T-helper 2 cell treated with Interferon-gamma antibody and Interleukin-4, amounts not matched to agents 100 ng/mL and 5 ng/mL, for 36 hours (primary cell): ENCODE results near the gene GPR183. TPM values are rescaled to one million over a fixed set of nuclear protein-coding genes. Genes with fewer than 3 reads are reported as not detected.

ENCODE experiments used
- intact Hi-C: fragments of 100-400 bp; cut with micrococcal nuclease; formaldehyde crosslinking; loops from one replicate; pipeline ENCODE4 v1.15.1; 2023
- total RNA-seq: library from RNA; stranded (reverse); gene quantifications from 2 replicates; pipeline ENCODE4 v1.2.3, GENCODE V29; 2022

GPR183 gene
- total RNA-seq, 1 donor from 2014 or later, result 69.8 TPM

DNA sequence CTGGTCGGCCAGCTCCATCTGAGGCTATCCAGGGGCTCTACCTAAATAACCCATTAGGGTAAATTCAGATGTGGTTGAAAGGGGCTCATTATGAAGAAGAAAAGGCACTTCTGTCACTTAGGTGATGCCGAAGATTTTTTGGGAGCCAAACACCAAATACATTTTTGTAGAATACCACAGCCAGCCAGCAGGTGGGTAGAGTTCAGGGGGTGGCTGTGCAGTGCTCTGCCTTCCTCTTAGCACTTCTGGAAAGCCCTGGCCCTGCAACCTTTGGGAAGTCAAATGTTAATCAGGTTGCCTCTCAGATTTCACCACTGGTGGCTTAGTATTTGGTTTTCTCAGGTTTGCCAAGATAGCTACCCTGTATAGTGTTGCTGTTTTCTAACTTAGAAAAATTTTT lies 30.5 kb downstream of the GPR183 start:
- intact Hi-C loops, result no loop called here

DNA sequence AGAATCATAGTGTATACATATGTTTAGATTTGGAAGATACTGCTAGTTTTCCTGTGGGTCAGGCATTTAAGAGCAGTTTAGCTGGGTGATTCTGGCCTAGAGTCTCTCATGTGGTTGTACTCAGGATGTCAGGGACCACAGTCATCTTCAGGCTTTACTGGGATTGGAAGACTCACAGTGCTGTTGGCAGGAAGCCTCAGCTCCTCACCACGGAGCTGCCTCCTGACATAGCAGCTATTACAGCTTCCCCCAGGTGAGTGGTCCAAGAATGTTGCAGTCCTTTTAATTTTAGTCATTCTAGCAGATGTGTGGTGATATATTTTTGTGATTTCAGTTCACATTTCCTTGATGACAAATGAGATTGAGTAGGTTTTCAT lies 32.1 kb downstream of the GPR183 start:
- intact Hi-C loops, result no loop called here

DNA sequence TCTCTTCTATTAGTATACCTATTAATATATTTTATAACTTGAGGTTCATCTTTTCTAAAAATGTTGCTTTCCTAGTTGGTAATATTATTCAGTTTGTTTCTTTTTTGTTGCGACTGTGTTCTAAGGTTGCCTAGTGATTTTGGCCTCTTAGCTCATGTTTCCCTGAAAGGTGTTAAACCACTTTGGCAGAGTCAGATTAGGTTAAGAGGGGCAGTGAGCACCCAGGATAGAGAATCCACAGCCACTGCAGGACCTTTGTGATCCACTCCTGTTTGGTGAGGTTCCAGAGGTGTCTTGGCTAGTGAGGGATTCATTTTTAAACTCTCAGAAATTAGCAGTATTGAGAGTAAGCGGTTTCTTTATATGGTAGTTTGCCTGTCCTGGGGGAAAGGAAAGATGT lies 34.1 kb downstream of the GPR183 start:
- intact Hi-C loops, result loop anchor here (5.0 kb wide), 2 partner anchors 34 to 229 kb away; partner anchors contain the start of genes GPR183 and TM9SF2

DNA sequence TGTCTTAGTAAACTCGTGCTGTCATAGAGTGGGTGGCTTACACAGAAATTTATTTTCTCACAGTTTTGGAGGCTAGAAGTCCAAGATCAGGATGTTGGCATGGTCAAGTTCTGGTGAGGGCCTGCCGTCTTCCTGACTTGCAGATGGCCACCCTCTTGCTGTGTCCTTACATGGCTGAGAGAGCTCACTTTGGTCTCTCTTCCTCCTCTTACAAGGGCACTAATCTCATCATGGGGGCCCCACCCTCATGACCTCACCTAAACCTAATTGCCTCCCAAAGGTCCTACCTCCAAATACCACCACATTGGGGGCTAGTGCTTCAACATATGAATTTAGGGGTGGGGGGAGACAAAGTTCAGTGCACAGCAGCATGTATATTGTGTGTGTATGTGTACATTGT lies 34.7 kb downstream of the GPR183 start:
- intact Hi-C loops, result loop anchor here (5.0 kb wide), 2 partner anchors 35 to 230 kb away; partner anchors contain the start of genes GPR183 and TM9SF2

DNA sequence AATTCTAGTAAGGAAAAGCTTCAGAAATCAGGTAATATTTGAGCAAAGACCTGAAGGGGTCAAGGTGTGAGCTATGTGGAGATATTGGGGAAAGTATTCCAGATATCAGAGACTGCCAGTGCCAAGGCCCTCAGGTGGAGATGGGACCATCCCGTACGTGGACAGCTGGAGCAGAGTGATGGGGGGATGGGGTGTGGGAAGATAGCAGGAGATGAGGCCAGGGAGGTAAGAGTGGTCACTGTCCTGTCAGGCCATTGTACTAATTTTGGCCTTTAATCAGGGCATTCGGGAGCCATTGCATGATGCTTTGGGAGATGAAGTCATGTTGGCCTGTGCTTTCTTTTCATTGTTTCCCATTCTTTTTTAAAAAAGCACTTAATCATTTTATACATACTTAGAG lies 36.0 kb downstream of the GPR183 start:
- intact Hi-C loops, result loop anchor here (5.0 kb wide), 2 partner anchors 36 to 231 kb away; partner anchors contain the start of genes GPR183 and TM9SF2

DNA sequence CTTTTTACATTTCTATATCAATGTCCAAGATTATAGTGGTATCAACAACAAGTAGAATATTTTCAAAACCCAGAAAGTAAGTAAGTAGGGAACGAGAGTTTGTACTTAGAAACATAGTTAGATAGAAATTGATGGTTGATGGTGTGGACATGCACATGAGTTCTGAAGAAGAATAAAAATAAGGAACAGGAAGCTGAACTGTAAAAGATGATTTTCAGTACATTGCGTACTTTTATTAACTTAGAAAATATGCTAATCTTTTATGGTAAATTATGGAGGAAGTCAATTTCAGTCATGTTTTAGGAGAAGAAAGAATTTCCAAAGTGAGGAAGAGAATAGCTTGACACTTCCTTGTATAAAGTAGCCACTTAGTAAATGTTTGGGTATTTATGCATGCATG lies 36.7 kb downstream of the GPR183 start:
- intact Hi-C loops, result loop anchor here (5.0 kb wide), 2 partner anchors 37 to 232 kb away; partner anchors contain the start of genes GPR183 and TM9SF2

DNA sequence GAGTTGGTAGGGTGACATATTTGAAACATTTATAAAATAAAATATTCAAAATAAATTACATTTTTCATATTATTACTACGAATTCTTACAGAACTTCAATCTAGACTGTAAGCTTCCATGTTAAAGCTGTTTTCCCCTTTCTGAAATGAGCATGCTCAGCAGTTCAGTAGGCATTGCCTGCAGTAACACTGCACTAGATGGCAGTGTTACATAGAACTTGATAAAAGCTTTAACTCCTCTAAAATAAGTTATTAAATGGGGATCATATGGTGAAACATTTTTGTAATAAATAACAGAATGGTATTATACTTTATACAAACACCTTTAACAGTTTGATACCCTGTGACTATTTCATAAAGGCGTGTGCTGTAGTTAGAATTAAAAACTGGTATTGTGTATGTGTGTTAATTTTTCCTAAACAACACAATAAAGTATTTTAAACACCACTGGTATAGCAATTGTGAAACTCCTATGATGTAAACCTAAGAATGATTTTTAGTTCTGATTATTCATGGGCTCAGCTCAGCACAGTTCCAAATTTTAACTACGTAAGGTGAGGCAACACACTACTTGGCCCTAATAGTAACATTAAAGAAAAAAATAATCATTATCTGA lies 37.5 kb downstream of the GPR183 start:
- intact Hi-C loops, result loop anchor here (1.0 to 5.0 kb wide), 5 partner anchors 38 to 402 kb away; partner anchors contain the start of genes GPR183 and TM9SF2

DNA sequence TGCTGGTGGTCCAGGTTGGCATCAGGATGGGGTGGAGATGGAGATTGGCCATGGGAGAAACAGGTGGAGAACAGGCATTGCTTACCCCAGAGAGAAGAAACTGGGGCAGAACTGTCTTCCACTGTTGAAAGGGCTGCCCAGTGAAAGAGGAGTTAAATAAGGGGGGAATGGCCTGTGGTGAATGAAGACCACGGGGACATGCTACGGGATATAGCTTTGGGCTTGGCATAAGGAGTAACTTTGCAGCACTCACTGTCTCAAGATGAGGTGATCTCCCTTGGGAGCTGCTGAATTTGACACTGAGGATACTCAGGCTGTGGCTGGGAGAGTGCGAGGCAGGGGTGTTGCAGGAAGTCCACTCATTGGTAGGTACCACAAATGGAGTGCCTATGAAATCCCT lies 38.4 kb downstream of the GPR183 start:
- intact Hi-C loops, result loop anchor here (1.0 to 5.0 kb wide), 3 partner anchors 118 to 402 kb away; no protein-coding TSS in a partner anchor

DNA sequence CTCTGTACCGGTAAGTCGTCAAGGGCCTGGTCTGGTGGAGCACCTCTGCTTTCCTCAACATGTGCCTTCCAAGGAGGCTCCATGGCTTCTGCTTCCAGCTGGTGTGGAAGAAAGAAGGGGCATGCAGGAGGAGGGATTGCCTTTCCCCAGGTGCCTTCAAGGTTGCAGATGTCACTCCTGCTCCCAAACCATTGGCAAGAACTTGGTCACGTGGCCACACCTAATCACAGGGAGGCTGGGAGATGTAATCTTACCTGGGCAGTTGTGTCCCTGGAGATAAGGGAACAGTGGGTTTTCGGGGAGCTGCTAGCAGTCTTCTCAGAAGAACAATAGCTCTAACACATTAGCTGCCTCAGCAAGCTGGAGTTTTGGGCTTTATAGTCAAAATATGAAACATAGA lies 39.3 kb downstream of the GPR183 start:
- intact Hi-C loops, result loop anchor here (5.0 kb wide), 1 partner anchor 401 kb away; no protein-coding TSS in a partner anchor

DNA sequence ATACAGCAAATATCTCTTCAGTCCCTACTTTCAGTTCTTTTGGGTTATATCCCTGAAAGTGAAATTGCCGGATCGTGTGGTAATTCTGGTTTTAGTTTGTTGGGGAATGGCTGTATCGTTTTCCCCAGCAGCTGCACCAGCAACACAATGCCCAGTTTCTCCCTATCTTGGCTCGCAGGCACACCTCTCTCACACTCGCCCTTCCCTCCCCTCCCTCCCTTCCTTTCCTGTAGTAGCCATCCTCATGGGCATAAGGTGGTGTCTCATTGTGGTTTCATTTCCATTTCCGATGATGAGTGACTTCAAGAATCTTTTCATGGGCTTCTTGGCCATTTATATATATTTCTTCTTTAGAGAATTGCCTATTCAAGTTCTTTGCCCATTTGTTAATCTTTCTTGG lies 40.4 kb downstream of the GPR183 start:
- intact Hi-C loops, result loop anchor here (1.0 to 5.0 kb wide), 2 partner anchors 91 to 400 kb away; no protein-coding TSS in a partner anchor

DNA sequence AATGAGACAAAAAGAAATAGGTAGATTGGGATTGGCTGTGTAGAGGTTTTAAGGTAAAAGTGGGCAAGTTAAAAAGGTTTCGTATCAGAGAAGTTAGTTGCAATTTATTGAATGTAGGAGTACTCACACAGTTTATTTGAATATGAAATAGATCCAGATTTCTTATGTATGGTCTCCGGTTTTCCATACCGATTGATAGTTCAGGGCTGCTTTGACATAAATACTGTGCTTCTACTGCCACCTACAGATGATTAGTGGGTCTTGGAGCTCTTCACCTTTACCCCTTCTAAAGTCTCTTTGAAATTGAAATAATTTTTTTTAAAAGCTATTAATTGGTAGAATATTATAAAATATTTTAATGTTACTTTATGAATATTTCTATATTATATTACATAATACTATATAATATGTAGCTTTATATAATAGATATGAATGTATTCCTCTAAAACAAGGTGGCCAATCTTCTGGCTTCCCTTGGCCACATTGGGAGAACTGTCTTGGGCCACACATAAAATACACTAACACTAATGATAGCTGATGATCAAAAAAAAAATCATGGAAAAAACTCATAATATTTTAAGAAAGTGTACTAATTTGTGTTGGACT lies 41.3 kb downstream of the GPR183 start:
- intact Hi-C loops, result loop anchor here (1.0 to 5.0 kb wide), 2 partner anchors 90 to 399 kb away; no protein-coding TSS in a partner anchor

DNA sequence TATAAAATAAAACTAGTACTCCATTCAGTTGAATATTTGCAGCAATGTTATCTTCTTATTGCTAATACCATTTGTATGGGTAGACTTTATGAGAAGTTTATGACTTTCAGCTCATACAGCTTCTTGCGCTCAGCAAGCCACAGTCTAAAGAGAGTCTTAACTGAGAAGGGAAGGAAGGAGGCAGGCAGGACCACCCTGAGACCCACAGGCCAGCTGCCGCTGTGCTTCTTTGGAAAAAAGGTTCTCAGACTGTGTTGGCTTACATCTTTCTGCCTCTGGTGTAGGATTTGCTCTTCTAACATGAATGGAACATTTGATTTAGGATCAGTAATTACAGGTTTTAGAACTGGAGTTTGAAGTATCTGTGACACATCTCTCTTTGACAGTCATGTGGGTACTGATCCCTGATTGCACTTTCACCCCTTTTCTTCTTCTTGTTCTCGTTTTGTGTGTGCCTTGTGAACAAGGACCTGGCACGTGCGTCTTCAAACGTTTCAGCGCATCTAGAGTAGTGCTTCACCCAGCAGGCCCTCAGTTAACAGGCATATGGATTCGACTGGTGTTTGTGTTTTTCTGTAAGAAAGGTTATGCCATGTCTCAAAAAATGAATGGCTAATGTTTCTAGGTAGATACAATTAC lies 41.9 kb downstream of the GPR183 start:
- intact Hi-C loops, result loop anchor here (5.0 kb wide), 1 partner anchor 398 kb away; no protein-coding TSS in a partner anchor

DNA sequence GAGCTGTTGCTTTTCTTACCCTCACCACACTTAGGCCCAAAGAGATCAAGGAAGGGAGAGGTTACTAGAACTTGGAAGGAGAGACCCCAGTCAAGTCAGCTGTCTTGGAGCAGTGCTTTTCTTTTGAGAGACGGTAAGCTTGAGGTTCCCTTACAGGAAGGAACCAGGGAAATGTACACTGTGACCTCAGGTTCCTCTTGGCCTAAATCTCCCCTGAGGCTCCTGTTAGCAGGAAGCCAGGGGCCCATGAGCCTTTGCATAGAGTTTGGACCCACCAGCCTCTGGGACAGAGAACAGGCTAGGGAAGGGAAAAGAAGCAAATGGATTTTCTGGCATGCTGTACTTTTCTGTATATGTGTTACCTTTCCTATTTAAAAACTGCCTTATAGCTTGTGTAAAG lies 43.1 kb downstream of the GPR183 start:
- intact Hi-C loops, result no loop called here

DNA sequence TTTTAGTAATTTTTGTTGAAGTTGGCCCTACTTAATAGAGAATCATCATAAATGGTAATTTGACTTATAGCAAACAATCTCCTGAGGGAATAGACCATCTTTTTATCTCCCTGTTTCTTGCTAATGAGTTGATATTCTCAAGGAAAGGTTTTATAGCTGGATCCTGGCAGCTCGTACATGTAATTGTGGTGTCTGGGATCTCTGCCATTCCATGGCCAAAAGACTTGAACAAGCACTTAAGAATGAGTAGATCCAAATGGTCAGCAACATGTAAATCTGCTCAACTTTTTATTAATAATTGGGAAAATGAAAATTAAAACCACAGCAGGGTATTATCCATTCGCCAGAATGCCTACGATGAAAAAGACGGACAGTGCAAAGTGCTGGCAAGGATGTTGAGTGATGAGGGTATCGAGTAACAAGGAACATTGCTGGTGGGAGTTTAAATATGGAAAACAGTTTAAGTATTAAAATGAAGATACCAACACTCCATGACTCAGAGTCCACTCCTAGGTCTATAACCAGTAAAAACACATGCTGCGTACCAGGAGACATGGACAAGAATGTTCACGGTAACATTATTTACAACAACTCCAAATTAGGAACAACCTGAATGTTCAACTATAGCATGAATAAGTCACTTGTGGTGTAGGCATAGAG lies 43.9 kb downstream of the GPR183 start:
- intact Hi-C loops, result no loop called here

DNA sequence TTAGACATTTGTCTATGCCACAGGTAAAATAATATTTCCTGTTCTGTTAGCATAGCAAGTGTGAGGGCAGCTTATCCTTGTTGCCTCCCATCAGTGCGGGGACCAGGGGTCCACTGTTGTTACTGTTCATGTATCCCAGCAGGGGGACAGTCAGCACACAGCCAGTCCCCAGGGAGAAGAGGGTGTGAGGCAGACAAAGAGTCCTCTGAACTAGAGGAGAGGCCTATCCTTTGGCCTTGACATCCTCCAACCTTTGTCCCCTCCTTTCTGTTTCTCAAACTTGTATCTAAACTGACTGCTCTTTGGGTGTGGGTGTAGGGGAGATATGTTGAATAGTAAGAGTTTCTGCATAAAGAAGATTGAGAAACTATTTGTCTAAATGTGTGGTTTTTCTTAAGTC lies 46.1 kb downstream of the GPR183 start:
- intact Hi-C loops, result no loop called here

DNA sequence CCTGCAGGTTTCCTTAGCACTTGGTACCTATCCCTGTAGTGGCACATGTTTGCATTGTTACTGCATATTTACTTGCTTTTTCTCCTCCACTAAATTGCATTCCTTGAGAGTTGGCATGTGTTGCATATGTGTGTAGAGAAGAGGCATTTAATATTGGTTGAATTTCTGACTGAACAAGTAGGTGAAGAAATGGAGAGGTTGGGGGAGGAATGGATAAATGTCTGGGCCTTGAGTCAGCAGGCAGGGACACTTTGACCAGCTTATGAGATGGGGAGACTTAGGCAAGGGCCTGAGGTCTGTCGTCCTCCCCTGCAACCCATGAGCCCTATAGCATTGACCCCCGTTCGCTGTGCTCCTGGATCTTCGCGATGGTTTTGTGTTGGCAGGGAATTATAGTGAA lies 47.0 kb downstream of the GPR183 start:
- intact Hi-C loops, result no loop called here

DNA sequence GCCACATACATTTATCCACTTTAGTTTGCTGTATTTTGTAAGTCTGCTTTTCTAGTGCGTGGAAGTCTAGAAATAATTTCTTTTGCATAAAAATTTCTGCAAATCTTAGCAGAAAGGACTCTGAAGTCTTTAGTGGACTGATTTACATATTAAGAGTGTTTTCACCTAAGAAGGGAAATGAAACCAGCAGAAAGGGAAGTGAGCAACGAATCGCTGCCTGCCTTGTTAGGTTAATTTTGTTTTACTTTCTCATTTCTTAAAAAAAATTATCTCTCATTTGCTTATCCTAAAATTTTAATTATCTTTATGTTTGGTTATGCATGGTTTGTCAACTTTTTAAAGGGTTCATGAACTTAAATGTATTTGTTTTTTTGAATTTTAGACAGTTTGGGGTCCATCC lies 48.3 kb downstream of the GPR183 start:
- intact Hi-C loops, result loop anchor here (1.0 to 2.0 kb wide), 6 partner anchors 20 to 208 kb away; partner anchors contain the start of gene UBAC2

DNA sequence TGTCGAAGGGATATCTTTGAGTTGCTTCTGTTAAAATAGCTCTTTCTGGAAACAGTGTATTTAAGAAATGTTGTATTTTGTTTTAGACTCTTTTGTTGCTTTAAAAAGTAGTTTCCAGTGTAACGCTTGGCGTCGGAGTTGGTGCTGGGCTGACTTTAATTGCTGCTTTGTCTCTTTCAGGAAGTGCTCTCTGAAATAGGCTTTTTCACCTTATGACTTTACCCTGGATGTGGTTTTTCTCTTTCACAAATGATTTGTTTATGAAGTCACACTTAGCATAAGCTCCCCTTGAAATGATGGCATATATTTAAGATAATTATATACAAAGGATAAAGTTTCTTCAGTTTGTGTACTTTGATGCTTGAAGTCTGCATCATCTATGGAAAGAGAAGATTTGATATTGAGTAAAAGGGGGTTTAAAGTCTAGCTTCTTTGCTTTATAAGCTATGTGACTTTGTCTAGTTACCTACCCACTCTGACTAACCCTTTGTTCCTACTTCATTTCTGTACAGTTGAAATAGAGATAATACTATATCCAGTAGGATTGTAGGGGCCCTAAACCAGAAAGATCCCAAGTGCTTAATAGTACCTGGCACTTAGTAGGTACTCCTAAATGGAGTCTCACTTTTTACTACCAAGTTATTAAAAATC lies 48.9 kb downstream of the GPR183 start, which contains the start of gene GPR18:
Gene GPR18 (minus strand): TSS at position 170 of the 651 bp plus-strand sequence. CDS start 2,507 bp downstream, outside the sequence.
- intact Hi-C loops, result loop anchor here (1.0 to 2.0 kb wide), 6 partner anchors 20 to 208 kb away; partner anchors contain the start of gene UBAC2

DNA sequence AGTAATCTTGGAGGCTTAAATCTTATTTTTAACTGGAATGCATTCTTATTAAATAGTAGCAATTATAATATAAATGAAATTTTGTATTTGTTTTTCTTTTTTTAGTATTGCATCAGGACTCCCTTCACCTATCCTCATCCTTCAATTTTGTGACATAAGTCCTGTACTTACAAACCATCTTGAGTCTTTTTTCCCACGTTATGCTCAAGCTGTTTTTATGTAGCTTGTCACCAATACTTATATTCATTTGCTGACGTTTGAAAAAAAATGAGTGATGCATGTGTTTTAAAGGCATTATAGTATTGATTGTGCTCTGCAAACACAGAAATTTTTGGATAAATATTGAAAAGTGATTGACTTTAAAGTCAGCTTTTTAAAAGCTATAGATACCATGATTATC lies 49.9 kb downstream of the GPR183 start:
- intact Hi-C loops, result no loop called here

DNA sequence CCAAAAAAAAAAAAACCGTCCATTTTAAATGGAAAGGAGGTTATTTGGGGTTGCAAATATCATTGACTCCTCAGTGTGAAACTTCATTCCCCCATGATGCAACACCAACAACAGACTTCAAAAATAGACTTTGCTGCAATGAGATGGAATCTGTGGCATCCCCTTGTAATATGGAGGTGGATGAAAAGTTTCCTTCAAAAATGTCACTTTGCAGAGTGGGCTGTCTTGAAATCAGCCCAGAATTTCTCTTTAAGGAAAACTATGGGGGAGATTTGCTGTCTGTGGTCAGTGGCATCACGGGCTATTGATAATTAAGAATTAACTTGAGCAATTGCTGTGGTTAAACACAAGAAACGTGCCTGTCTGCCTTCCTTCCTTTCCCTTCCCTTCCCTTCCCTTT lies 50.5 kb downstream of the GPR183 start:
- intact Hi-C loops, result no loop called here

DNA sequence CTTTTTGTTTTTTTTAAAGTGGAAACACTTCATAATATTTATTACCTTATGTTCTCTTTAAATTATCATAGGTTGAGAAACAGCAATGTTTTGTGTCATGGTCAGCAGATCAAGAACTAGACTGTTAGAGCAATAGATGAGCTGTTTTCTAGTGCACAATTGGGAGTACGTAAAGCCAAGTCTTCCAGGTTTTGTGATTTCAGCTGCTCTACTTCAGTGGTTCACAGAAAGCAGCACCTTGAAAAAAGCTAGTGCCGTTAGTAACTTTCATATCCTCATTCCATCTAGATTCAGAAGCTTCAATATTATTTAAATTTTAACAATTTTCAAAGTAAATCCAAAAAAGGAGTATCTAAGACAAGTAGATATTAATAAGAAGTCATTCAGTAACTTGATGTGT lies 50.9 kb downstream of the GPR183 start:
- intact Hi-C loops, result no loop called here
